Measurements from ENCODE around the gene DTYMK.
A peak's percentile ranks its signal among the peaks of the same experiment; 100 is the strongest.

DTYMK gene

DNA sequence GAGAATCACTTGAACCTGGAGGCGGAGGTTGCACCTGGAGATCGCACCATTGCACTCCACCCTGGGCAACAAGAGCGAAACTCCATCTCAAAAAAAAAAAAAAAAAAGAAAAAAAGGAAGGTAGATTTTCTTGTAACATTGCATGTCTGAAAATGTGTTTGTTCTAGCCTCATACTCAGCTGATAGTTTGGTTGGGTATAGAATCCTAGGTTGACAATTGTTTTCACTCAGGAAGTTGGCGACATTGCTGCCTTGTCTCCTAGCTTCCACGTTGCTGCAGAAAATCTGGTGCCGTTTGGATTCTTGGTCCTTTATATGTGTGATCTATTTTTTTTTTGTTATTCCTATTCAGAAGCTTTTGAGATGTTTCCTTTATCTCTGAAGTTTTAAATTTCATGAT lies 19.9 kb upstream of the DTYMK start:
- no peak for DNase-seq (ENCODE audit: low read depth, low spot score)

DNA sequence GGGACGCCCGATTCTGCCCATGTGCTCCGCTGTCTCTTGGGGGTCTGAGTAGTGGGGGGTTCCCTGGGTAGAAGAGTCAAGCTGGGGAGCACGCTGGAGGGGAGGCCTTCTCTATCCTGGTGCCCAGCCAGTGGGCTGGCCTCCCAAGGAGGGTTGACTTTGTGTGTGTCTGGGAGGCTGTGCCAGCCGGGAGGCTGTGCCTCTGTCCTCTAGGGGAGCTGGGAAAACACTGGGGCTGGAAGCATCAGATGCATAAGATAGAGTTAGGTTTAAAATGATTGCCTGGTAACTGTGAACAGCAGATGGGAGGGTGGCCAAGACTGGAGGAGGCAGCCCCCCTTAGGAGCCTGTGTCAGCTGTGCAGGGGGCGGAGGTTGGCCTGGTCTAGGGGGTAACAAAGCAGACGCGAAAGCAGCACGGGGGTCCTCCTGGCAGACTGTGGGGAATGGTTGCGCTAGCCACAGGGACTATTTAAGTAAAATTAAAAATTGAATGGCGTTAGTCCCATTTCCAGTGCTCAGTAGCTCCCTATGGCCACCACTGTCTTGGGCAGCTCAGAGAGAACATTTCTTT lies 16.5 kb upstream of the DTYMK start:
- no peak for DNase-seq (ENCODE audit: low read depth, low spot score)

DNA sequence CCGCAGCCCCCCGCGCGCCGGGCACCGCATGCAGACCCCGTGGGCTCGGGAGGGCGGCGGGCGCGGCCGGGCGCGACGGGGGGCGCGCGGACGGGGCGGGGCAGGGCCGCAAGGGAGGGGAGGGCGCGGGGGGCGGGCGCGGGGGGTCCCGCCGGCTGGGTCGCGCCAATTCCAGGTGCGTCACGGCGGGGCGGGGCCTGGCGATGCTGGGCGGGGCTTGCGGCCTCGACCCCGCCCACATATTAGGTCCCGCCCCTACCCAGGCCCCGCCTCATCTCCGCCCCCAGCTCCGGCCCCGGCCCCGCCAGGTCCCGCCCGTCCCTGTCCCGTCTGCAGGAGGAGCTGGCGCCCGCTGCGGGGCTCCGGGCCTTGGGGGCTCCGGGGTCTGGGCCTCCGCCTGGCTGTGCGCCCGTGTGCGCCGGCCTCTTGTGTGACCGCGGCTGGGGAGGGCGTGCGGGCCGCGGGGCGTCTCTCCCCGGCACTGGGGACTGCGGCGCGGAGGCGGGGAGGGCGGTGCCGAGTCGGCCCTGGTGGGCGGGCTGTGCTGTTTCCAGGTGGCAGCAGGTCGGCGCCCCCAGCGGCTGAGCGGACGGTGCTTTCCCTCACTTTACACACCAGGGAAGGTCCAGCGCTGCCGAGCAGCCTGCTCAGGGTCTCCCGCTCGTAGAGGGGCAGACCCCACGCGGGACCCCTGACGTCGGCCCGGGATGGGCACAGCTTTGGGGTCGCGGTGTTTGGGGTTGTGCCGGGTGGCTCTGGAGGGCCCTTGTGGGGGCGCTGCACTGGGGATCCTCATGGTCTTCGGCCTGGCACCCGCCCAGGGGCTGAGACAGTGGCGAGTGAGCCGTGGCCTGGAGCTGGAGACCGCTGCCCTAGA lies 15.8 kb upstream of the DTYMK start:
- peak; percentile 82 for DNase-seq (ENCODE audit: low read depth, low spot score)

DNA sequence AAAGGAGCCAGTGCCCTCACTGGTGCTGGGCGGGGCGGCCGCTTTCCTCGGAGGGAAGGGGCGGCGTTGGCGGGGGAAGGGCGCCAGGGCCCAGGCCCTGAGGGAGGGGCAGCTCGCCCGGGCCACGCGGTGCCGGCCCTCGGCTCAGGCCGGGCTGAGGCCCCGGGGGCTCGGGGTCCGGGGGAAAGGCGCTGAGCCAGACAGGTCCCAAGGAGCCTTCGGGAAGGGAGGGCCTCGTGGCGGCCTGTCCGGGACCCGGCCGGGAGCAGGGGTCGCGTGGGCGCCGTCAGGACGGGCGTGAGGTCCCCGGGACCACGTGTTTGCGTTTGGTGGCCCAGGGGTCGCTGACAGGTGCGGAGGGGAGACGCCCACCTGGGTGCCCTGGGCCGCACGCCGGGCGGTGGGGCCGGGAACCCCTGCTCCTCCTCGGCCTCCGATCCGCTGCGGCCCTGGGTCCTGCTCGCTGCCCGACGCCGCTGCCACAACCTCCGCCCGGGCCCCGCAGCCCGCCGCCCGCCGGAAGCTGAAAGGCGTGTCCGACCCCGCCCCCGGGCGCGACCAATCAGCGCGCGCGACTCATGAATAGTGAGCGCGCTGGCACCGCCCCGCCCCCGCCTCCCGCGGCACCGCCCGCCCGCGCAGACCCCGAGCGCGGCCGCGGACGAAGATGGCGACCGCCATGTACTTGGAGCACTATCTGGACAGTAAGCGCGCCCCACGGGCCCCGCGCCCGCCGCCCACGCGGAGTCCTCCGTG lies 15.0 kb upstream of the DTYMK start, which contains the start of gene ING5:
TSS of gene ING5 (plus strand) at position 641 of the 756 bp plus-strand sequence. CDS start at position 668, 27 bp downstream.
- peak; percentile 92 for DNase-seq (ENCODE audit: low read depth, low spot score)

DNA sequence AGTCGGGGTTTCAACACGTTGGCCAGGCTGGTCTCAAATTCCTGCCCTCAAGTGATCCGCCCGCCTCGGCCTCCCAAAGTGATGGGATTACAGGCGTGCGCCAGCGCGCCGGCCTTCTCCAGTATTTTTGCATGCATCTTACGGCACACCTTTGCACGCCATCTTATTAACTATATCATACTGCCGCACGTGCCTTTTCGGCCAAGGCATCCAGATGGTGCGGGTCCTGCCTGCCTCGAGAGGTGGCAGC lies 14.5 kb upstream of the DTYMK start:
- no peak for DNase-seq (ENCODE audit: low read depth, low spot score)

DNA sequence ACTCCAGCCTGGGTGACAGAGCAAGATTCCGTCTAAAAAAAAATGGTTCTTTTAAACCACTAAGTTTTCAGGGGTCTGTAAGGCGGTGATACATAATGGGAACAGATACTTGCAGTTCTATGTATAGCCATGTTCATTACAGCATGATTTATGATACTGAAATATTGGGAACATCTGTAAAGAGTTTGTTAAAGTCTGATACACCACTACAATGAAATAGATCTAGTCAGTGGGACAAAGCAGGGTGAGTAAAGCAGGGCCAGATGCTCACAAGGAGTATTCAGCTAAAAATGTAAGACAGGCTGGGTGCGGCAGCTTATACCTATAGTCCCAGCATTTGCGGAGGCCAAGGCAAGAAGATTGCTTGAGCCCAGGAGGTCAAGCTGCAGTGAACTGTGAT lies 9.0 kb upstream of the DTYMK start:
- DNase-seq (ENCODE audit: low read depth, low spot score) = no peak

DNA sequence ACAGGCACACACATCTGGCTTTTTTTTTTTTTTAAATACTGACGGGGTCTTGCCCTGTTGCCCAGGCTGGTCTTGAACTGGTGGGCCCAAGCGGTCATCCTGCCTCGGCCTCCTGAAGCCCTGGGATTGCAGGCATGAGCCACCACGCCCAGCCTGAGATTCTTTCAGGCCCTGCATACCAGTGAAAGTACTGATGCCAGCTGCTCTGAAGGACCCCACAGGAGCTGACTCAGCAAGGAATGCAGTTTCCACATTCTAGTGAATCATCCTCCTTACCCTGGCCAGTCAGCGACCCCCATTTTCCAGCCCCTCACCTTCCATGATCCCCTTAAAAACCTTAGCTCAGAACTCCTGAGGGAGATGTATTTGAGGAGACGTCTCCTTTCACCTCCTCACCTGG lies 5.8 kb upstream of the DTYMK start:
- DNase-seq (ENCODE audit: low read depth, low spot score) = no peak

DNA sequence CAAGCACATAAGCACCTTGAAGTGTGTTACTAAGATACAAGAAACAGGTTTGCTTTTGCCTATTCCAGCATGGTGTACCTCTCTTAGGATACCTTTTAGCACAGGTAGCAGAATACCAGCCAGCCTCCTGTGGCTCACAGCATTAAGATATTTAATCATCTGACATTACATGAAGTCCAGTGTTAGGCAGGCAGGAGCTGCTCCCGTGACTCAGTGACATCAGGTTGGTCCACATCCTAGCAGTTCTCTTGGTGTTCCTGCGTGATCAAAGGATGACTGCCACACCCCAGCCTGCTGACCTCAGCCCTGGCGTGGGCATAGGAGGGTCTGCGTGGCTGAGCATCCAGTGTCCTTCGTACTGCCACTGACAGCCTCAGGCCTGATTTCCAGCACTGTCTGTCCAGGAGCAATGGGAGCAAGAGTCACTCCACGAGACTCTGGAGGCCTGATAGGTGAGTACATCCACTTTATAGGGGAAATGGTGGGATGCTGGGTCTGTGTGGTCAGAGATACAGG lies 3.6 kb upstream of the DTYMK start:
- no peak for DNase-seq (ENCODE audit: low read depth, low spot score)

DNA sequence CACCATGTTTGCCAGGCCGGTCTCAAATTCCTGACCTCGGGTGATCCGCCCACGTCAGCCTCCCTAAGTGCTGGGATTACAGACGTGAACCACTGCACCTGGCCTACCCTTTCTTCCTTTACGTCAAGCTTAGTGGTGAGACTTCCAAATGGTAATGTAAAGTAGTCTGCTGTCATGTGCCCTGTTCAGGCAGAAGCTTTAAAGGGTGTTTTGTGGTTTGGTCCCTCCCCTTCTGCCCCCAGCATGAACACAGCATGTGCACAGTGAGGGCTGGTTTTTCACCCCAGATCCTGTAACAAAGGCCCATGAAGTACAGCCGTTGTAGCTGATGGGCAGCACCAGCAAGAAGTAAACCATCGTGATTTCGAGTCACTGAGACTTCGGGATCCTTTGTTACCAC lies 2.7 kb upstream of the DTYMK start:
- no peak for DNase-seq (ENCODE audit: low read depth, low spot score)

DNA sequence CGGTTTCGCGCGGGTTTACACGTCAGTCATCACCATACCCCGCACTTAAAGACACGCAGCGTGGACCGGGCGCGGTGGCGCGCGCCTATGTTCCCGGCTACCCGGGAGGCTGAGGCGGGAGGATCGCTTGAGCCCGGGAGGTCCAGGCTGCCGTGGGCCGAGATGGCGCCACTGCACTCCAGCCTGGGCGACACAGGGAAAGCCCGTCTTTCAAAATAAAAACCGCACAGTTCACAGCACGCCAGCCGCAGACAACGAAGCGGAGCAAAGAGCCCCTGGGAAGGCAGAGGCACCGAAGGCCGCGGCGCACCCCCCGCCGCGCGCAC lies 328 bp downstream of the DTYMK start:
- no peak for DNase-seq (ENCODE audit: low read depth, low spot score)

DNA sequence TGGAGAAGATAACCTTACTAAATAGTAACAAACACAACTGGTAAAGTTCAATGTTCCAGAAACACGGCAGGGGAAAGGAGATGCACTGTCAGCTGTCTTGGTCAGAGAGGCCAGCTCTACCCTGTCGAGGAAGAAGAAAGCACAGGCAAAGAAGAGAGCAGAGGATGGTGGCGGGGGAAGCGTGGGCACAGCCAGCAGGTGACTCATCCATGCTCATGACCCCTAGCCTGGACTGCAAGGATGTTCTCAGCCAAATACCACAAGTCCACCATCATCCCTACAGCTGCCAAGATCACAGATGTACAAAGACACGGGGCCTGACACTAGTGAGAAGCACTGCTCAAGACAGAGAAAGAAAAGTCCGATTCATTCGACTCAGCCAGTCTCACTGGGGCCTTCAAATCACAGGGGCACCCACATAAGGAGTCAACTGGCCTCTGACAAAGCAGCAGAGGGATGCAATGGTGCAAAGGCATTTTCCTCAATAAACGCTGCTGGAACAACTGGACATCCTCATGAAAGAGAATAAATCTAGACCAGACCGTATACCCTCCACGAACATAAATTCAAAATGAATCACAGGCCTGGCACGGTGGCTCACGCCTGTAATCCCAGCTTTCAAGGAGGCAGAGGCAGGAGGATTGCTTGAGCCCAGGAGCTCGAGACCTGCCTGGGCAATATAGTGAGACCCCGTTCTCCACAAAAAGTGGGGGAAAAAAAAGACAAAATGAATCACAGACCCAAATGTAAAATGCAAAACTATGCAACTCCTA lies 5.6 kb downstream of the DTYMK start:
- DNase-seq (ENCODE audit: low read depth, low spot score) = no peak

DNA sequence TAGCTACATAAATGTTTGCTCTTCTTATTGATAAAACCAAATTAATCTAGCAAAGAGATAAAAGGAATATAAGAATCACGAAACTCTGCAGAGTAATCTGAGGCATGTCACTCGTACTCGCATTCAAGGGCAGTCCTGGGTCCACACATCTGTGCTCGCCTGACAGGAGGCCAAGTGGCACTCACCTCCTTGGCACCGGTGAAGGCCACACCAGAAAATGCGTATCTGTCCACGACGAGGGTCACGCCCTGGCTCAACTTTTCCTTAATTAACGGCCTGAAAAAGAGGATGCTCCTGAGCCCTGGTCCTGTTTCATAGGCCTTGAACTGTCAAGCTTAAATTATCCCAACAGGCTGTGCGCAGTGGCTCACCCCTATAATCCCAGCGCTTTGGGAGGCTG lies 6.6 kb downstream of the DTYMK start:
- no peak for DNase-seq (ENCODE audit: low read depth, low spot score)

DNA sequence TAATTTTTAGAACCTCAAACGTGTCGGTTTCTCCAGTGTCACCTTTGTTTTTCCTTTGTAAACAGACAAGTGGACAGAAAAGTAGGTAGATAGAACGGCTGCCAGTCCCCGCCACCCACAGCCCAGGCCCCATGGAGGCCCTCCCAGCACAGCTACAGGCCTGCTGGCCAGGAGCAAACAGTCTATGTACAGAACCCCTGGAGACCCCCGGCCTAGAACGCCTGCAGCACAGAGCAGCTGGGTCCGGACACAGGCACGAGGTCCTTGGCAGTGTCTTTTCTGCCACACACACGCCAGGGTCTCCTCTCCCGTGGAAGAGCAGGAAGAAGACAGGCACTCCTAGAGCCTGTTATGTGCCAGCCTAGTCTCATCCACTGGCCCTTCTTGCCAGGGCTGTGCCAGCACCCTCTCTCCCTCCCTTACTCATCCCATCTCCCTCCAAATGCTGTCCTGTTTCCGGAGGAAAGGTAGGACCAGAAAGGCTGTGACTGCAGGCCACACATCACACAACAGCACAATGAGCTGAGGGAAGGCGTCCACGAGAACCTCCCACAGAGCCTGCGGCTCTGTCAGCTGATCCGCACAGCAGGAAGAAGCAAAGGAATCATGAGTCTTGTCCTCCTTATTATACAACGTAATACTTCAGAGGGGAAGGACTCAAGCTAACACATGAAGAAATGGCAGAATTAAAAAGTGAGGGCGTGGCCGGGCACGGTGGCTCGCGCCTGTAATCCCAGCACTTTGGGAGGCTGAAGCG lies 7.7 kb downstream of the DTYMK start:
- DNase-seq (ENCODE audit: low read depth, low spot score) = no peak

DNA sequence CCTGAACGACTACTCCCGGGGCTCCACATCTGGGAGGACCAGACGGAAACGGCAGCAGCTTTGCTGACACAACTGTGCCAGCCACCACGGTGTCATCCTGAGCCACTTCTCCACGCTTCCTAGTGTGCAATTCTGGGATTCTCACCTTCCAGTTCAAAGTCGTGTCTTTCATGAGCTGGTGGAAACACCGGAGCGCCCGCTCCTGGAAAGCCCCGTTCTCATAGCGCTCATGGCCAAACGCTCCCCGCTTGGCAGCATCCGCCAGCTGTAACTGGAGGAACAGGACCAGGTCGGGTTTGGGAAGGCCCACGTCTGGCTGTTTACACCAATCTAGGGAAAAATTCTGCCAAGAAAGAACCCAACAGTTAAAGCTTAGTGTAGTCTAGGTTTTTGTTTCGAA lies 8.3 kb downstream of the DTYMK start:
- no peak for DNase-seq (ENCODE audit: low read depth, low spot score)

DNA sequence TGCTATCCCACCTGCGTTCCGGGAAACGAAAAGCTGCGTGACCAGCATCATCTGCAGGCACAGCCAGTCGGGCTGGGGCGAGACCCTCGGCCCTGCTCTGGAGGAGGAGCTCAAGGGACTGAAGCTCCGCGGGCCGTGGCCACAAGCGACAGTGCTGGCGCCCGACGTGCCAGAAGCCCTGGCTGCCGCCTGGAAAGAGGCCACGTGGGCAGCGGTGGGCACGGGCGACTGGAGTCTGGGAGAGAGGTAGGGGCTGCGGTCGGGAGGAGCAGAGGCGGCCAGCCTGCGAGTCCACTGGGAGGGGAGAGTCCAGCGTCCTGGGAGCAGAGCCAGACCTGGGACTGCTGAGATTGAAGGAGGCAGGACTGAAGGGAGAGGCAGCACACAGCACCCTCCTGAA lies 9.2 kb downstream of the DTYMK start:
- DNase-seq (ENCODE audit: low read depth, low spot score) = no peak

DNA sequence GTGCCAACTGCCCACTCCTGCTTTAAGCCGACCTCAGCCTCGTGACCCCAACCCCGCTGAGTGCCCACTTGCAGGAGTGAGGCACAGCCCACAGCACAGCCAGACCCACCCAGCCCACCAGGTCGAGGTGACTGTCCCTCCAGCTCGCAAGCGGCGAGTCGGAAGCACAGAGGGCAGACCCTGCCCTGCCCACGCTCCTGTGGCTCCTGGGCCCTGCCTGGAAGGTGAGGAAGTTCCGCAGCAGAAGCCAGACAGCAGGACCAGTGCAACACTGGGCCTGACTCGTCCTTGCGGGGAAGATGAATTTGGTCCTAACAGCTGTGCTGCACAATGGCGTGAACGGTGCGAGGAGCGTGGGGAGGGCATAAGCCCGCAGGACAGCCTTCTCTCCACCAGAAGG lies 9.9 kb downstream of the DTYMK start:
- DNase-seq (ENCODE audit: low read depth, low spot score) = no peak

DNA sequence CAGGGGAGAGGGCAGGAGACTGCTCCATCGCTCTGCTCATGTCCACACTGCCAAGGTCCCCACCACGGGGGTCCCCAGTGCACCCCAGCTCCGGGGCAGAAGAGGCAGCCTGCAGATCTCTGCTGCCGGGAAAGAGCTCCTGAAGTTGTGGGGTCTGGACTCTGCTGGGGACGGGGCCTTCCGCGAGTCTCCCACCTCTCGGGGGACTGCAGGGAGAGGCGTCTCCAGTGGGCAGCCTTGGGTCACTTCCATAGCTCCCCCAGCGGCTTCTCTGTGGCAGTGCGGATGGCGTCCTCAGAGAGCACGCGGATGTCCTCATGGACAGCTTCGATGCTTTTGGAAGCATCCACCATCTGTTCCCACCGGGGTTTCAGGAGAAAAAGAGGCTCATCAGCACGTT lies 10.7 kb downstream of the DTYMK start:
- DNase-seq (ENCODE audit: low read depth, low spot score) = no peak

DNA sequence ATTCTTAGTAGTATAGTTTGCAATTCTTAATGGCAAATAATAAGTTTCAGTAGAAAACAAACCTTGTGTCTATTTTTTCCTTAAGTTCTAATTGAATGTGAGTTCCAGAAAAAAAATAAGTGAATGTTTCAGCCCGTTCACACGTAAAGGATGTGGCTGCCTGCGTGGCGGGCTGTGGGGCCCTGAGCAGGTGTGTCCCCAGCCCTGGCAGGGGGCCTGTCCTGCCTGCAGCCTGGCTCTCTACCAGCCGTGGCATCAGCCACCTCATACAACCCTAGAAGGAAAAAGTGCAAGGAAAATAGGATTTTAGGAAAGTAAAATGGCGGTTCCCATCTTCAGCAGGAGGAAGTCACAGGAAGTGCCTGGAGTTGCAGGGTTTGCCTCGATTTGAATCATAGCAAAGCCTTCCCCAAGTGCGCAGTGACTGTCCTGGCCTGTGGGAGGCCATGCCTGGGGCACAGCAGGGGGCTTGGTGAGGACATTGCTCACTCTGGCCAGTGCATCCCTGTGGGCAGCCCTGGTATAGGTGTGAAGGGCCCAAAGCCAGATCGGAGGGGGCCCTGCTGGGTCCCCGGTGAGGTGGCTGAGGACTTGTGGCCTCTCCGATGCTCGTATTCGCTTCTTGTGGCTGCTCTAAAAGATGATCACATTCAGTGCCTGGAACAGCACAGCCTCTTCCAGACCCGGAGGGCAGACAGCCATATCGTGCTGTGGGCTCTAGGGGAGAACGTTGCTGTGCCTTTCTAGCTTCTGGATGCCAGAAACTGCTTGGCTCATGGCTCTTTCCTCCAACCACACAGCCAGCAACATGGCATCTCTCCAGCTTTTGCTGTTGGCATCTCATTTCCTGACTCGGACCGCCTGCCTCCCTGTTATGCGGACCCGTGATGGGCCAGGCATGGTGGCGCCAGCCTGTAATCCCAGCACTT lies 12.6 kb downstream of the DTYMK start:
- no peak for DNase-seq (ENCODE audit: low read depth, low spot score)

DNA sequence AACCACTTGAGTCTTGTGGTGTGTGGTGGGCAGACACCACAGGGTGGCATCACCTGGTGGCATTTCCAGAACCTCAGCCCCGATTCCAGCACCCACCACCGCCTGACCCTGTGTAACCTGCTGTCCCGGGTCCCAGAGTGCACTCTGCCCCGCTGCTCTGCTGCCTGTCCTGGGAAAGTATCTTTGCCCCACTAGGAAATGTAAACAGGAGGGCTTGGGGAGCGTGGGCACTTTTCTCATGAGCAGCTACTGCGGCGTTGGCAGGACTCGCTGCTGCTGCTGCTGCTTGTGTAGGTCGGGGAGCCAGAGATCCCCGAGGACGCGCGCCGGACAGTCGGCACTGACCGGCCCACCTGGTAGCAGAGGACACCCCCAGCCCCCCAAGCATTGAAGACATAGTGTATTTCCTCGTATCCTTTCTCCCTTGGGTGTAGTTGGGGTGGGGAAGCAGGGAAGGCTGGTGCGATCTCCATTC lies 13.4 kb downstream of the DTYMK start:
- DNase-seq (ENCODE audit: low read depth, low spot score) = no peak

Measured in activated naive CD8-positive, alpha-beta T cell treated with anti-CD3 and anti-CD28 coated beads, Interleukin-2, amount 50 U/mL, for 16 hours (primary cell).